GM13976 (cell line): ENCODE measurements around the gene ASB2.
A peak's percentile ranks its signal among the peaks of the same experiment; 100 is the strongest.

ENCODE experiments used
- DNase-seq: peaks from one replicate; pipeline ENCODE4 v3.0.0; 2012; ENCODE audit warnings: low spot score
- in situ Hi-C: fragments of 300-500 bp; cut with MboI; formaldehyde crosslinking; loops from one replicate; pipeline ENCODE4 v1.12.0; 2022; ENCODE audit warnings: low sequenced_read_pairs, mixed read lengths, inconsistent platforms; ENCODE audit not compliant: unreplicated experiment
- TF ChIP-seq, protein P1 (sequence below): IDR thresholded peaks from 2 replicates; pipeline ENCODE4 v1.5.1; 2012; ENCODE audit warnings: borderline replicate concordance, mild to moderate bottlenecking; ENCODE audit not compliant: insufficient read depth; ENCODE audit errors: extremely low read depth, missing control alignments, control extremely low read depth

Gene ASB2

DNA sequence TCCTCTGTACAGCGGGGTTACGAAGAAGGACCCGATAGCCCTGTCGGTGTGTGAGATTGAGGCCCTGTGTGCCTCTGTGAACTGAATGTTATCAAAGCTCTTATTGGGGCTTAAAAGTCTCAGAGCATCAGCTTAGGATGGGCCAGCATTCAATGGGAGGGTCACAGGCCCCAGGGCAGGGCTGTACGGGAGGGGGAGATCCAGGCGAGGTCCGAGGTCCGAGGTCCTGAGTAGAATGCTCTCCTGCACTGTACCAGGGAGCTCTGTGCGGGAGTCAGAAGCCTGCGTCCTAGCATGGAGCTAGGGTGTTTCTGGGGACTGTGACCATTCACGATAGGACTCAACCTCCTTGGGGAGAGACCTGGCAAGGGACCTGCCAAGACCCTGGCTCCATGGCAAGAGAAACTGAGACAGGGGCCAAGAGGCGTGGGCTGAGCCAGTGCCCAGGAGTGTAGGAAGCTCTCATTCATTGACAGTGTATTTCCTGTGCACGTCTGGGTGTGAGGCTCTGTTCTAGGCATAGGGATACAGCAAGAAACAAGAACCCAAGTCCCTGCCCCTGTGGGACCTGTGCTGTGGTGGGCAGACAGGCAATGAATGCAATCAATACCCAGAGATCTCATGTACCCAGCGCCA lies 61.2 kb downstream of the ASB2 start:
- TF ChIP-seq, protein P1, sequence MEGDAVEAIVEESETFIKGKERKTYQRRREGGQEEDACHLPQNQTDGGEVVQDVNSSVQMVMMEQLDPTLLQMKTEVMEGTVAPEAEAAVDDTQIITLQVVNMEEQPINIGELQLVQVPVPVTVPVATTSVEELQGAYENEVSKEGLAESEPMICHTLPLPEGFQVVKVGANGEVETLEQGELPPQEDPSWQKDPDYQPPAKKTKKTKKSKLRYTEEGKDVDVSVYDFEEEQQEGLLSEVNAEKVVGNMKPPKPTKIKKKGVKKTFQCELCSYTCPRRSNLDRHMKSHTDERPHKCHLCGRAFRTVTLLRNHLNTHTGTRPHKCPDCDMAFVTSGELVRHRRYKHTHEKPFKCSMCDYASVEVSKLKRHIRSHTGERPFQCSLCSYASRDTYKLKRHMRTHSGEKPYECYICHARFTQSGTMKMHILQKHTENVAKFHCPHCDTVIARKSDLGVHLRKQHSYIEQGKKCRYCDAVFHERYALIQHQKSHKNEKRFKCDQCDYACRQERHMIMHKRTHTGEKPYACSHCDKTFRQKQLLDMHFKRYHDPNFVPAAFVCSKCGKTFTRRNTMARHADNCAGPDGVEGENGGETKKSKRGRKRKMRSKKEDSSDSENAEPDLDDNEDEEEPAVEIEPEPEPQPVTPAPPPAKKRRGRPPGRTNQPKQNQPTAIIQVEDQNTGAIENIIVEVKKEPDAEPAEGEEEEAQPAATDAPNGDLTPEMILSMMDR, result no peak
- in situ Hi-C loops, result no loop called here
- DNase-seq, result no peak

DNA sequence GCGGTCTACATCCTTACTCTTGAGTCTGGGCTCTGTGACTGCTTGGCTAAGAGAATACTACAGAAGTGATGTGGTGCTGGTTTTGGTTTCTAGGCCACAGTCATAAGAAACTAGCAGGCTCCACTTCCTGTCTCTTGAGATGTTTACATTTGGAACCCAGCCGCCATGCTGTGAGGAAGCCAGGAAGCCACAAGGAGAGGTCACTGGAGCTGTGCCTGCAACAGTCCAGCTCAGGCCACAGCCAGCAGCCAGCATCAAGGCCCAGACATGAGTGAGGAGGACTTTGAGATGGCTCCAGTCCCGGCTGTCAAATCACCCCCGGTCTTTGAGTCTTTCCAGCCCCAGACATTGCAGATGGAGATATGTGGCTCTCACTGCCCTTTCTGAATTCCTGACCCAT lies 62.1 kb downstream of the ASB2 start:
- TF ChIP-seq, protein P1, result no peak
- in situ Hi-C loops, result no loop called here
- DNase-seq, result no peak

DNA sequence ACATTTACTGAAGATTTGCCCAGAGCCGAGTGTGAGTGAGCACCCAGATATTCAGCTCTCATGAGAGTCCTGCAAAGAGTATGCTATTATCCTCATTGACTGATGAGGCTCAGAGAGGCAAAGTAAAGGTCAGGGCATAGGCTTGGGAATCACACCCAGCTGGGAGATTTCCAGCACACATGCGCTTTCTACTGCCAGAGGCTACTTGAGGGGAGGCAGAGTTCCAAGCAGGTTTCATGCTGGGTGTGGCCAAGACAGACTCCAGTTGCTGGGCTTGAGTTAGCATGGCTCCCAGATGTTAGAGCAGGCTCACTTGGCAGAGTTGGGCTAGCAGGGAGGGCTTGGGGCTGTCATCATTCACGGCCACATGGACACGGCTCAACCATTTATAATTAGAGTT lies 63.6 kb downstream of the ASB2 start:
- no peak for DNase-seq
- in situ Hi-C loops, result no loop called here

DNA sequence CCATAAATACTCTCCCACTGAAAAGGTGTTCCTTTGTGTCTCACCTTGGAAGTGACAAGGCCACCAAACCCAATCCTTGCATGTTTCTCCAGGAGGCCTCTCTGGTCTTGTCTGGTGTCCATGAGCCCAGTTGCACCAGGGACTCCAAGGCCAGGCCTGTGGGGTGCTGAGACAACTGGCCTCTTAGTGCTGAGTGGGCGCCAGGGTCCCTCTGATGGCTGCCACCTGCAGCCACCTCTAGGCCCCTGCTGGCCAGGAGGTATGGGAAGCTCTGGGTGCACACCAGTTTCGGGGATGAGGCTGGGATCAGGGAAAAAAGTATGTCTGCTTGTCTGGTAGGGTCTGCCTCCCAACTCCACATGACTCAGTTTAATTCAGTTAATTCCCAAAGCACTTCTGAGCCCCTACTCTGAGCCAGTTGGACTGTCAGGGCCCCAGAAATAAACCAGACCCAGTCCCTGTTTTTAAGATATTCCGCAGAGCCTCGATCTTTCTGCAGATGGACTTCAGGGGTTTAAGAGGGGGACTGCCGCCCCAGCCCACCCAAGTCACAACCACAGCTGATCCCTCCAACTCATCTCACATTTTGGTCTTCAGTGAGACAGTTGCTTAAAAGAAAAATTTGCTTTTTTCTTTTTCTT lies 64.3 kb downstream of the ASB2 start:
- no peak for DNase-seq
- in situ Hi-C loops, result no loop called here
- TF ChIP-seq, protein P1, result no peak

More for the DNA sequence above, 63.6 kb downstream of the ASB2 start:
- TF ChIP-seq, protein P1, result no peak

DNA sequence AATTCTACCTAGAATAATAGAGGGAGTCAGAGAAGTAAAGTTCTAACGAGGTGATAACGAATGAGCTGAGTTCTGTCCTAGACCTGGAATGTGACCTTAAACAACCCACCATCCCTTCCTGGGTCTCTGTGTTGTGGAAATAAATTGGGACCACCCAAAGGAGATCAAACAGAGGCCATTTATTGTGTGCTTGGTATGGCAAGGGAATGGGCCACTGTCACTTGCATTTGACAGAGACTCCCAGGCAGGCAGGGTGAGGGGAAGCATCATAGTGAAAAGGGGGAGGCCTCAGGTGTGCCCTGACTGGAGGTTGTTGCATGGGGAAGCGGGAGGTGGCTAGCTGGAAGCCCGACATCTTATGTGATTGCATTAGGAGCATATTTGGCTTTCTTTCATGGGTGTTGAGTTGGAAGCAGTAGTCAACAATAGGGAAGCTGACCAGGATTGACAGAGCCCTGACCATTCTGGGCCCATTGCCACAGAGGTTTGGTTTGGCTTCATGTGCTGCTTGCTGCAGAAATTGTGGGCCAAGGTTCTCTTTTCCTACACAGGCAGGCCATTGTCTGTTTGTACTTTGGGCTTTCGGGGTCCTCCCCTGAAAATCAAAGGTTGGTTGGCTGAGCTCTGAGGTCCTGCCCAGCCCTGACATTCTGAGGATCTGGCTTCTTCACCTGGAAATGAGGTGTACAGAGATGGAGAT lies 66.8 kb downstream of the ASB2 start:
- TF ChIP-seq, protein P1, result no peak
- in situ Hi-C loops, result loop anchor here (10.0 kb wide), 1 partner anchor 255 kb away; no protein-coding TSS in a partner anchor
- DNase-seq, result no peak

DNA sequence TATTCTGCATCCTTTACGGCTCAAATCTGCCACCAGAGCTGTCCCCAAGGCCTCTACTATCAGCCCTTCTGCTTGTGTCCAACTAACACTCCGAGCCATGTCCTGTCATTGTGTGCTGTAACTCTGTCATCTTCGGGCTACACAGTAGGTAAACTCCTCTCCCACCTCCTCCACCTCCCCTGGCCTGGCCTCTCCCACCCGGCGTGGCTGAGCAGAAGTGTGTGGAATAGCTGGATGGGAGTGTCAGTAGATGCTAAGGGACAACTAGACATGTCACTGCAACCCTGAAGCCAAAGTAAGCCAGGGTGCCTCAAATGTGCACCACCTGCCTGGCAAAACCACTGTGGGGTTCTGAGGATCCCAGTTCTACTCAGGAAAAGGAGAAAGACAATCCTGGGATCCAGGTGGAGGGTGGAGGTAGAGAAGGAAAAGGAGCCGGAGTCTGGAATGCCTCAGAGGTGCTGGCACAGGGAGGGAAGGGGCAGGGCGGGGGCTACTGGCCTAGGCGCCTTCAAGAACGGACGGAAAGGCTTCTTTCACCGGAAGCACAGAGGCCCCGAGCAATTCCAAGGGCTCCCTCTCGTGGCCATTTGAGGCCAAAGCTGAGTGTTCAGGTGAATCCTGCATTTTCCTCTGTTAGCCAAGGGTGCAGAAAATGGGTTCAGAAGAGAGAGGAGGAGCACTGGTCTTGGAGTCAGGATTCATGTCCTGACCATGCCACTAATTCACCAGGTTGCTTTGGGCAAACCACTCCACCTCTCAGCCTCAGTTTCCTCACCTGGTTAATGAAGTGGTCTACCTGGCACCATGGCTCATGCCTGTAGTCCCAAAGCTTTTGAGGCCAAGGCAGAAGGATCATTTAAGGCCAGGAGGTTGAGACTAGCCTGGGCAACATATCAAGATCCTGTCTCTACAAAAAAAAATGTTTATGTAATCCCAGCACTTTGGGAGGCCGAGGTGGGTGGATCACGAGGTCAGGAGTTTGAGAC lies 69.7 kb downstream of the ASB2 start:
- TF ChIP-seq, protein P1, result peak; percentile 65
- in situ Hi-C loops, result loop anchor here (10.0 kb wide), 1 partner anchor 252 kb away; no protein-coding TSS in a partner anchor
- peak; percentile 86 for DNase-seq
